Activated CD4-positive, CD25-positive, alpha-beta regulatory T cell (primary cell): Measurements from ENCODE around the gene FAM186B.
A peak's percentile ranks its signal among the peaks of the same experiment; 100 is the strongest.

Experiments
- DNase-seq, 4 experiments: peaks; one replicate each; lab custom pipeline; 2025; lab: John Stamatoyannopoulos, UW

The FAM186B gene

DNA sequence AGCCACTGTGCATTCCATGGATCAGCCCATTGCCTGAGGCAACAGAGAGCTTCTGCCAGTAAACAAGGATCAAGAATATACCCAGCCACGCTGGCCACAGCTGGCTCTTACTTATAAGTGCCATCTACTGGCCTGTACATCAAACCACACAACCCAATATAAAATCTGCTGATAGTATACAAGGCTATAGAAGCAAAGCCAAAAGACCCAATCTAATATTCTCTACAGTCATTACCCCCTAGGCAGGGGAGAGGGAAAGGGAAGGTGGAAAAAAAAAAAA is 4.4 kb upstream of the FAM186B start:
- no peak for DNase-seq

GRCh38 chr12:49609059-49609874 is 3.8 kb upstream of the FAM186B start:
- no peak for DNase-seq

GRCh38 chr12:49604856-49605255 is 583 bp downstream of the FAM186B start:
- DNase-seq = no peak

- DNase-seq = no peak
These were observed 1.7 kb downstream of the FAM186B start for GRCh38 chr12:49603721-49604120.

GRCh38 chr12:49599961-49600360 is 5.5 kb downstream of the FAM186B start:
- no peak for DNase-seq

DNA sequence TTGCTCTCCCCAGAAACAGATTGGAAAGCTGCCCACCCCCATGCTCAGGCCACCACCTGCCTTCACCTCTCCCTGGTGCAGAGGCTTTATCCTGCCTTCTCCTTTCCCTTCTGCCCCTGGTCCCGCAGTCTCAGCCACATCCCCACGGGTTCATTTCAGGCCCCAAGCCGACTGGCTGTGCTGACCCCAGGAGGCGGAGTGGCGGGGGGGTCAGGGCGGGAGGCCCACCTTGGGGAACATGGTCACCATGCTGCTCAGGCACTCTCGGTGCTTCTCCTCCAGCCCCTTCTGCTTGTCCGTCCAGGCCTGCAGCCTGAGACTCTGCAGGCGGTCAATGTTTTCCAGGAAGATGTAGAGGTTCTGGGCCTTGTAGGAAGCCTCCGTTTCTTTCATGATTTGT is 6.9 kb downstream of the FAM186B start:
- no peak for DNase-seq

GRCh38 chr12:49588721-49589516 is 16.5 kb downstream of the FAM186B start:
- DNase-seq = no peak

- DNase-seq = no peak
These were observed 17.2 kb downstream of the FAM186B start for GRCh38 chr12:49588281-49588680.

GRCh38 chr12:49587174-49587908 is 18.1 kb downstream of the FAM186B start:
- DNase-seq = no peak

GRCh38 chr12:49585477-49586459 is 19.7 kb downstream of the FAM186B start:
- DNase-seq = no peak

DNA sequence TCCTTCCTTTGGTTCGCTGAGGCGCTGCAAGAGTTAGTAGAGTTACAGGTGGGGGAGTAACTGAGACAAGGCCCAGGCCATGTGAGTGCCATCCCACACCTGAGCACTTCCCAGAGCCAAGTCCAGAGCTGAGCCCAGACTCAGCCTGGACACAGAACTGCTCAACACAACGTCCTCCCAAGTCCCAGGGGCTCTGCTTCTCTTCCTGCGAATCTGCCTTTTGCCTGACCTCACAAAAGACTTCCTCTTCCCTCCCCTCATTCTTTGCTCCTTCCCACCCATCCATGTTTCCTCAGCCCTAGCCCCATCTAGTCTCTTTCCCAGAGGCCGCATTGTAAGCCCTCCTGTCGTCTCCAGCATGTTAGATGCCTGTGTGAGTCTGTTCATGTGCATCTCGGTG is 20.8 kb downstream of the FAM186B start:
- DNase-seq = no peak

DNA sequence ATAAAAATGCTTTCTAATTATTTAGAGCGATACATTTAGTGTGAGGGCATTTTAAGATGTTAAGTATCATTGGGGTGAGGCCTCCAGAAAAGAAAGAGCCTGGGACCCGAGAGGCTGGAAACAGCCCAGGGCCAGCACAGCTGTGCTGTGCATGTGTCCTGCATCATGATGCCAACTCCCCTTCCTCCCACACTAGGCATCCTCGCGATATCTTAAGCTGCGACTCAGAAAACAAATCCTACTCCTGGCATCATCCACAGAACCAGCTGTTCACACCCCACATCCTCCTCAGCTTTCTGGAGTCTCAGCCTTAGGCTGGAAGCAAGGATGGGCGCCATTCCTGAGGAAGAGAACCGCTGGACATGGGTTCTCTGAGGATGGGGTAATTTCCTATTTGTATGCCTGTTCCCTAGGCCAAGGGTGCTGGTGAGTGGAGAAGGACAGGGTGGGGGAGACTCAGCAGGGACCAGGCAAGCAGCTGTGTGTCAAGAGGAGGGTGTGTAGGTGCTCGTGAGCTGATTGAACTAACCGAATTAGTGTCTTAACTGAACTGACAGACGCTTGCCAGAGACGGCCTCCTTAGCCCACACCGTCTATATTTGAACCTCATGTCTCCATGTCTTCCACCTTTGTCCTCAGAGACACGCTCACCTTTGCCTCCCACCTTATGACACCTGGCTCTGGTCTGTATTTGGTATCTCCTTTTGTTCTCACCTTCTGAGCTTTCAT is 21.9 kb downstream of the FAM186B start:
- no peak for DNase-seq

GRCh38 chr12:49582850-49583249 is 22.6 kb downstream of the FAM186B start:
- DNase-seq = no peak

- no peak for DNase-seq
These were observed 23.2 kb downstream of the FAM186B start for GRCh38 chr12:49582201-49582600.

GRCh38 chr12:49580572-49581535 is 24.6 kb downstream of the FAM186B start:
- DNase-seq = peak in 1 of 4 experiments; percentile 17

DNA sequence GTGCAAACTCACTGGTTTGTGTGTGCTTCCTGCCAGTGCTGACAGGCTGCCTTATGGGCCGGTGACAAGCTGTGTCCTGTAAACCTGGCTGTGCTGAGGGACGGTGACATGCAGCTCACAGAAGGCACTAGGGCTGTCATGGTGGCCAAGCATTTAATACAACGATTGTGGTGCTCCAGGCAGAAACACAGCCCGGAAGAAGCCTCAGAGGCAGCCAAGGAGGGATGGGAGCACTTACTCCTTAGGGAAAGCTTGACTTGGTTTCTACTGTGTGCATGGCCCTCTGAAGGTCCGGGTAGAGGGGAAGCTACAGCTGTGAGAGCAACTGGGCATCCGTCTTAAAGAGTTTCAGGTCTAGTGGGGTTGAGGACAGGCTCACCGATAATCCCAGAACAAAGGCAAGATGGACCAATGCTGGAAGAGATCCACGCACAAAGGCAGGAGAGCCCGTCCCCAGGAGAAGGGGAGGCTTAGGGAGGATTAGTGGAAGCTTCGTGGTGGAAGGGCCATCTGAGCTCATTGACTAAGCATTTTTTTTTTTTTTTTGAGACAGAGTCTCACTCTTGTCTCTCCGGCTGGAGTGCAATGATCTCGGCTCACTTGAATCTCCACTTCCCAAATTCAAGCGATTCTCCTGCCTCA is 26.8 kb downstream of the FAM186B start:
- no peak for DNase-seq

GRCh38 chr12:49577589-49578315 is 27.7 kb downstream of the FAM186B start:
- DNase-seq = no peak

DNA sequence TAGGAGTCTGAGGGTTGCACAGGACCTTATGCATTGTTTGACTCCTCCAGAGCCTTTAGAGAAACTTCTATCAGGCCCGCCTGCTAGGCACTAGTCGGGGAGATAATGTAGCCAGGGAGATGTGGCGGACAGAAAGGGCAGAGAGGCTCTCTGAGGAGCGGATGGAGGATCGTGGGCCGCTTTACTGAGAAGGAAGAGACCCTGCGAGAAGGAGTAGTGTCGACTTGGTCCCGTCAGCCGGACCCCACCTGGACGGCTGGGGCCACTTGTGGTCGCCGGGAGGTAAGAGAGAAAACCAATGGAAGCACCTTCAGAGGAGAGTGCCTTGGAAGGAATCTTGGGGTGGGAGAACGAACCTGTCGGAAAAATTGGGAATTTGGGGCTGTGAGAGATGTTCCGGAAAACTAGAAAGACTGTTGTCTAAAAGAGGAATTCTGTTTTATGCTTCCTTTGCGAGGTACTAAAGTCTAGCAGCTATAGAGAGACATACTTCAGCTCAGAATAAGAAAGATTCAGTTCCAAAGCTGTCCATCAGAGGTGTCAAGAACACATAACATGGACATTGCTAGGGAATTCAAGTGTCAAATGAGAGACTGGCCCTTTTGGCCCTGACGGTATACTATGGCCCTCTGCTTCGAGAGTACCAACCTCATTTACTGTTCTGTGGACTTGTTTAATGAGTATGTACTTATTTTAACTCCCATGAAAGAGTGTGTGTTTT is 36.8 kb downstream of the FAM186B start:
- DNase-seq = no peak
